Measurements from ENCODE around the gene C9orf153. TPM values are rescaled to one million over a fixed set of nuclear protein-coding genes. Genes with fewer than 3 reads are reported as not detected.
"Not testable (repeated sequence)": the region's sequence is repeated elsewhere in the genome, so short reads cannot be mapped to it uniquely, and the experiment has no call there.

The C9orf153 gene
- total and polyA plus RNA-seq, 2 donors (not counting 1 experiment from before 2014, with no cell fraction given), result 0.67 TPM; not detected in 1

GRCh38 chr9:86298873-86299272 is 39.4 kb upstream of the C9orf153 start:
- no peak for DNase-seq
- no peak overlapping the region for H3K27ac ChIP-seq (ENCODE audit: low read length in 2 of 2)
- Mint-ChIP-seq H3K27me3 (no peaks in the 10 kb centered on the region), H3K4me3 (no peak overlapping the region), H3K27ac (no peak overlapping the region), H3K4me1 (no peaks in the 10 kb centered on the region), H3K9me3 (ENCODE audit: insufficient read depth) (no peaks in the 10 kb centered on the region)
- no peaks in the 10 kb centered on the region for H3K79me2 ChIP-seq (ENCODE audit: control insufficient read depth, insufficient read depth, low read length)
- ChIA-PET POLR2A (no interaction called here), CTCF (no interaction called here)
- no peaks in the 10 kb centered on the region for H3K27me3 ChIP-seq (replicated peaks in 1 of 4; ENCODE audit: control extremely low read depth in 1 of 4, control insufficient read depth in 3 of 4, insufficient read depth in 4 of 4, low read length in 3 of 4)
- no peak for ATAC-seq (ENCODE audit: low read depth)
- no peak overlapping the region for H3K4me2 ChIP-seq (replicated peaks; ENCODE audit: low read depth, low read length, poor library complexity, severe bottlenecking)
- H4K20me1 ChIP-seq (ENCODE audit: control insufficient read depth, insufficient read depth, low read length, poor library complexity, severe bottlenecking), result no peaks in the 10 kb centered on the region
- H3K36me3 ChIP-seq (replicated peaks in 1 of 2; ENCODE audit: control extremely low read depth in 1 of 2, control insufficient read depth in 1 of 2, extremely low read depth in 1 of 2, insufficient read depth in 2 of 2, low read length in 1 of 2), result peaks cover 0 to 73% of the 10 kb centered on the region in 2 experiments
- intact Hi-C loops (cut with micrococcal nuclease), result no loop called here
- no peak overlapping the region for H3K9ac ChIP-seq (ENCODE audit: low read length)
- H2AFZ ChIP-seq (ENCODE audit: insufficient read depth, low read depth, low read length, poor library complexity, severe bottlenecking), result no peak overlapping the region
- no peak overlapping the region for H3K4me3 ChIP-seq (ENCODE audit: control extremely low read depth in 1 of 5, extremely low read depth in 1 of 5, insufficient read depth in 1 of 5, low read depth in 2 of 5, low read length in 4 of 5)
- TF ChIP-seq EZH2 (IDR thresholded peaks at IDR 0.05; ENCODE audit: borderline replicate concordance, insufficient read depth, low read depth, low read length, poor library complexity, severe bottlenecking), result no peak
- no peak for TF ChIP-seq CTCF (IDR thresholded peaks at IDR 0.05)
- H3K4me1 ChIP-seq (ENCODE audit: control insufficient read depth in 2 of 2, insufficient read depth in 2 of 2, low read length in 2 of 2), result no peaks in the 10 kb centered on the region
- H3K9me3 ChIP-seq (ENCODE audit: control extremely low read depth in 1 of 3, control insufficient read depth in 2 of 3, insufficient read depth in 1 of 3, low read length in 2 of 3), result no peaks in the 10 kb centered on the region
- WGBS (ENCODE audit: insufficient coverage), result 87% methylated on average over 10 of the region's 11 CpGs

GRCh38 chr9:86290341-86290740 is 30.9 kb upstream of the C9orf153 start:
- H3K9me3 ChIP-seq (ENCODE audit: control extremely low read depth in 1 of 3, control insufficient read depth in 2 of 3, insufficient read depth in 1 of 3, low read length in 2 of 3); H4K20me1 ChIP-seq (ENCODE audit: control insufficient read depth, insufficient read depth, low read length, poor library complexity, severe bottlenecking): not testable (repeated sequence)
- POLR2A ChIA-PET, result interaction anchor here (0.6 kb wide), 1 partner anchor 548 kb away, joined by 5 read pairs; no protein-coding TSS in a partner anchor

More at GRCh38 chr9:86290341-86290740, 30.9 kb upstream of the C9orf153 start:
- H3K9ac ChIP-seq (ENCODE audit: low read length); H3K27ac ChIP-seq (ENCODE audit: low read length in 2 of 2); H3K27me3 ChIP-seq (replicated peaks in 1 of 4; ENCODE audit: control extremely low read depth in 1 of 4, control insufficient read depth in 3 of 4, insufficient read depth in 4 of 4, low read length in 3 of 4); H3K36me3 ChIP-seq (replicated peaks in 1 of 2; ENCODE audit: control extremely low read depth in 1 of 2, control insufficient read depth in 1 of 2, extremely low read depth in 1 of 2, insufficient read depth in 2 of 2, low read length in 1 of 2); CTCF ChIA-PET; H2AFZ ChIP-seq (ENCODE audit: insufficient read depth, low read depth, low read length, poor library complexity, severe bottlenecking); DNase-seq; H3K27me3 Mint-ChIP-seq; H3K27ac Mint-ChIP-seq; H3K4me3 Mint-ChIP-seq; H3K4me1 Mint-ChIP-seq; H3K9me3 Mint-ChIP-seq (ENCODE audit: insufficient read depth); H3K4me3 ChIP-seq (ENCODE audit: control extremely low read depth in 1 of 5, extremely low read depth in 1 of 5, insufficient read depth in 1 of 5, low read depth in 2 of 5, low read length in 4 of 5); H3K4me1 ChIP-seq (ENCODE audit: control insufficient read depth in 2 of 2, insufficient read depth in 2 of 2, low read length in 2 of 2); H3K4me2 ChIP-seq (replicated peaks; ENCODE audit: low read depth, low read length, poor library complexity, severe bottlenecking); intact Hi-C loops (cut with micrococcal nuclease); H3K79me2 ChIP-seq (ENCODE audit: control insufficient read depth, insufficient read depth, low read length); ATAC-seq (ENCODE audit: low read depth): not testable (repeated sequence)
- 100% methylated on average over 3 of the region's 6 CpGs for WGBS (ENCODE audit: insufficient coverage)
